SK-MEL-5 (cell line): ENCODE measurements around the gene SLC41A3. TPM values are rescaled to one million over a fixed set of nuclear protein-coding genes. Genes with fewer than 3 reads are reported as not detected.

Source experiments
- DNase-seq: peaks from one replicate; pipeline ENCODE4 v3.0.0-alpha.2; 2016; ENCODE audit warnings: low read depth, low spot score
- in situ Hi-C: cut with HindIII; loops from 2 replicates; pipeline ENCODE4 v1.10.0; 2016; ENCODE audit warnings: low sequenced_read_pairs, high pct_unique_total_duplicates, low pct_unique_long_range_greater_than_20kb
- total RNA-seq: library from RNA; depleted of rRNA; stranded (reverse); fragments of >200 nt; shearing (Covaris generic); gene quantifications from 2 replicates; pipeline ENCODE4 v1.2.3, GENCODE V29; 2014

SLC41A3 gene
- total RNA-seq, 1 experiment from 2014 or later = 42.1 TPM

- in situ Hi-C loops = no loop called here
- DNase-seq = no peak
Measured at GRCh38 chr3:126109880-126110235, 25.9 kb upstream of the SLC41A3 start.

GRCh38 chr3:126109146-126109879, 25.4 kb upstream of the SLC41A3 start:
- DNase-seq = no peak
- in situ Hi-C loops = no loop called here

- in situ Hi-C loops = no loop called here
- no peak for DNase-seq
Measured at GRCh38 chr3:126108676-126109050, 24.7 kb upstream of the SLC41A3 start.

GRCh38 chr3:126107957-126108675, 24.2 kb upstream of the SLC41A3 start:
- DNase-seq = no peak
- in situ Hi-C loops = no loop called here

GRCh38 chr3:126107203-126107939, 23.4 kb upstream of the SLC41A3 start:
- in situ Hi-C loops = no loop called here
- DNase-seq = no peak

GRCh38 chr3:126106336-126107202, 22.6 kb upstream of the SLC41A3 start:
- in situ Hi-C loops = no loop called here
- DNase-seq = no peak

- in situ Hi-C loops = no loop called here
- DNase-seq = no peak
Measured at GRCh38 chr3:126105691-126106187, 21.8 kb upstream of the SLC41A3 start.

- no peak for DNase-seq
- in situ Hi-C loops = no loop called here
Measured at GRCh38 chr3:126104742-126105605, 21.1 kb upstream of the SLC41A3 start.

GRCh38 chr3:126104028-126104635, 20.2 kb upstream of the SLC41A3 start:
- no peak for DNase-seq
- in situ Hi-C loops = no loop called here

GRCh38 chr3:126103121-126104027, 19.4 kb upstream of the SLC41A3 start:
- in situ Hi-C loops = no loop called here
- no peak for DNase-seq

GRCh38 chr3:126102530-126102951, 18.6 kb upstream of the SLC41A3 start:
- no peak for DNase-seq
- in situ Hi-C loops = no loop called here

GRCh38 chr3:126102011-126102410, 18.1 kb upstream of the SLC41A3 start:
- no peak for DNase-seq
- in situ Hi-C loops = no loop called here

- DNase-seq = no peak
- in situ Hi-C loops = no loop called here
Measured at GRCh38 chr3:126101521-126101982, 17.6 kb upstream of the SLC41A3 start.

- in situ Hi-C loops = no loop called here
- no peak for DNase-seq
Measured at GRCh38 chr3:126100634-126101301, 16.8 kb upstream of the SLC41A3 start.

GRCh38 chr3:126100269-126100633, 16.3 kb upstream of the SLC41A3 start:
- in situ Hi-C loops = no loop called here
- no peak for DNase-seq
